GM23338 (cell line): ENCODE measurements around the gene SYT14. TPM values are rescaled to one million over a fixed set of nuclear protein-coding genes. Genes with fewer than 3 reads are reported as not detected.

Experiments used
- ATAC-seq: fragments of 200-7000 bp; cut with Tn5 transposase; 3 replicates; pipeline ENCODE4 v1.9.1; 2020
- DNase-seq: peaks from one replicate; pipeline ENCODE4 v3.0.0-alpha.2; 2015; ENCODE audit warnings: low spot score
- H2AFZ ChIP-seq: fragments of 200-600 bp; sonication (generic); 2 replicates; pipeline ENCODE4 v1.8.0; 2016; ENCODE audit warnings: antibody characterized with exemption, mild to moderate bottlenecking, moderate library complexity
- H3F3A ChIP-seq: fragments of 200-600 bp; sonication (generic); replicated peaks from 2 replicates; pipeline ENCODE4 v1.8.0; 2017; ENCODE audit warnings: antibody characterized with exemption, mixed run types, low read depth
- H3K27ac ChIP-seq: fragments of 200-600 bp; sonication (generic); 2 replicates; pipeline ENCODE4 v1.6.1; 2016; ENCODE audit warnings: low read depth
- H3K27me3 ChIP-seq: fragments of 200-600 bp; sonication (generic); 2 replicates; pipeline ENCODE4 v1.8.0; 2016; ENCODE audit warnings: mild to moderate bottlenecking, mixed run types, moderate library complexity; ENCODE audit not compliant: insufficient read depth
- H3K36me3 ChIP-seq: fragments of 200-600 bp; sonication (generic); 2 replicates; pipeline ENCODE4 v1.8.0; 2016; ENCODE audit warnings: mild to moderate bottlenecking; ENCODE audit not compliant: insufficient read depth
- H3K4me1 ChIP-seq: fragments of 200-600 bp; sonication (generic); 2 replicates; pipeline ENCODE4 v1.8.0; 2016; ENCODE audit warnings: mild to moderate bottlenecking, moderate library complexity; ENCODE audit not compliant: insufficient read depth
- H3K4me2 ChIP-seq: fragments of 200-600 bp; sonication (generic); 2 replicates; pipeline ENCODE4 v1.7.1; 2017; ENCODE audit warnings: mixed run types
- H3K4me3 ChIP-seq: fragments of 200-600 bp; sonication (generic); 2 replicates; pipeline ENCODE4 v1.6.1; 2016; ENCODE audit warnings: mixed run types
- H3K79me2 ChIP-seq: fragments of 200-600 bp; sonication (generic); replicated peaks from 2 replicates; pipeline ENCODE4 v1.8.0; 2017; ENCODE audit warnings: mild to moderate bottlenecking; ENCODE audit not compliant: insufficient read depth
- H3K9me2 ChIP-seq: fragments of 200-600 bp; sonication (generic); 2 replicates; pipeline ENCODE4 v1.8.0; 2017; ENCODE audit not compliant: insufficient read depth
- H4K20me1 ChIP-seq: fragments of 200-600 bp; sonication (generic); replicated peaks from 2 replicates; pipeline ENCODE4 v1.8.0; 2017; ENCODE audit warnings: mild to moderate bottlenecking; ENCODE audit not compliant: insufficient read depth
- H3K27ac Mint-ChIP-seq: 2 replicates; pipeline ENCODE4 v1.8.0; 2020; ENCODE audit warnings: inconsistent platforms, mild to moderate bottlenecking, moderate library complexity, mixed read lengths
- H3K27me3 Mint-ChIP-seq: 3 replicates; pipeline ENCODE4 v1.8.0; 2022; ENCODE audit warnings: low read depth, mild to moderate bottlenecking, moderate library complexity, mixed read lengths, inconsistent platforms; ENCODE audit not compliant: insufficient read depth, poor library complexity
- H3K36me3 Mint-ChIP-seq: 3 replicates; pipeline ENCODE4 v1.8.0; 2021; ENCODE audit warnings: low read depth, mild to moderate bottlenecking, inconsistent platforms, moderate library complexity, mixed read lengths
- H3K4me1 Mint-ChIP-seq: 3 replicates; pipeline ENCODE4 v1.8.0; 2020; ENCODE audit warnings: mild to moderate bottlenecking, inconsistent platforms, mixed read lengths
- H3K4me3 Mint-ChIP-seq: 3 replicates; pipeline ENCODE4 v1.8.0; 2021; ENCODE audit warnings: moderate library complexity, mild to moderate bottlenecking, inconsistent platforms, mixed read lengths
- H3K9me3 Mint-ChIP-seq: 3 replicates; pipeline ENCODE4 v1.8.0; 2020; ENCODE audit warnings: moderate library complexity, mild to moderate bottlenecking, inconsistent platforms, mixed read lengths
- CREB1 ChIP-seq: fragments of 250-450 bp; sonication (Bioruptor Pico); IDR thresholded peaks from 2 replicates; pipeline ENCODE4 v1.5.0; 2020; ENCODE audit warnings: low read depth, mild to moderate bottlenecking, moderate library complexity
- EZH2 ChIP-seq: fragments of 200-600 bp; sonication (generic); IDR thresholded peaks from one replicate; pipeline ENCODE4 v1.8.0; 2017; ENCODE audit warnings: antibody characterized with exemption, mild to moderate bottlenecking, low read depth; ENCODE audit not compliant: unreplicated experiment
- JUNB ChIP-seq: IDR thresholded peaks from one replicate; pipeline ENCODE4 v1.6.1; 2016; ENCODE audit warnings: antibody characterized with exemption; ENCODE audit not compliant: unreplicated experiment
- NANOG ChIP-seq: IDR thresholded peaks from 2 replicates; pipeline ENCODE4 v1.6.1; 2016; ENCODE audit warnings: antibody characterized with exemption, borderline replicate concordance
- POLR2AphosphoS5 ChIP-seq: IDR thresholded peaks from 2 replicates; pipeline ENCODE4 v1.6.1; 2016; ENCODE audit warnings: antibody characterized with exemption, low read depth
- STAT1 ChIP-seq: IDR thresholded peaks from one replicate; pipeline ENCODE4 v1.6.1; 2016; ENCODE audit warnings: antibody characterized with exemption; ENCODE audit not compliant: unreplicated experiment
- ZNF114 ChIP-seq: fragments of 250-450 bp; sonication (Bioruptor Pico); IDR thresholded peaks from 2 replicates; pipeline ENCODE4 v1.5.0; 2020; ENCODE audit warnings: mild to moderate bottlenecking, moderate library complexity
- ZNF331 ChIP-seq: fragments of 250-450 bp; sonication (Bioruptor Pico); IDR thresholded peaks from 2 replicates; pipeline ENCODE4 v1.5.0; 2020; ENCODE audit warnings: low read depth, mild to moderate bottlenecking, moderate library complexity
- polyA plus RNA-seq: library from polyadenylated mRNA; unstranded; fragments of >200 nt; fragmentation: Nextera tagmentation; extraction: Ambion mirVana; gene quantifications from 2 replicates; pipeline ENCODE4 v1.2.1, GENCODE V29; 2016
- total RNA-seq: library from RNA; depleted of rRNA; stranded (reverse); fragments of >200 nt; shearing (Covaris generic); gene quantifications from 2 replicates; pipeline ENCODE4 v1.2.3, GENCODE V29; 2014
- TF ChIP-seq, protein P1 (sequence below): IDR thresholded peaks from one replicate; pipeline ENCODE4 v1.6.1; 2018; ENCODE audit warnings: antibody characterized with exemption; ENCODE audit not compliant: unreplicated experiment
- TF ChIP-seq, protein P2 (sequence below): IDR thresholded peaks from 2 replicates; pipeline ENCODE4 v1.6.1; 2016; ENCODE audit warnings: antibody characterized with exemption
- TF ChIP-seq, protein P3 (sequence below), 2 experiments: fragments of 200-600 bp in 1 of 2; sonication (generic) in 1 of 2; conservative IDR thresholded peaks; 2 replicates each; pipeline versions ENCODE4 v1.5.1 to v1.6.1; 2016 to 2017; ENCODE audit warnings: antibody characterized with exemption in 2 of 2, low read depth in 2 of 2, mild to moderate bottlenecking in 2 of 2, moderate library complexity in 1 of 2

Gene SYT14
- total and polyA plus RNA-seq, 2 experiments from 2014 or later: 5.2 to 22.4 TPM

DNA sequence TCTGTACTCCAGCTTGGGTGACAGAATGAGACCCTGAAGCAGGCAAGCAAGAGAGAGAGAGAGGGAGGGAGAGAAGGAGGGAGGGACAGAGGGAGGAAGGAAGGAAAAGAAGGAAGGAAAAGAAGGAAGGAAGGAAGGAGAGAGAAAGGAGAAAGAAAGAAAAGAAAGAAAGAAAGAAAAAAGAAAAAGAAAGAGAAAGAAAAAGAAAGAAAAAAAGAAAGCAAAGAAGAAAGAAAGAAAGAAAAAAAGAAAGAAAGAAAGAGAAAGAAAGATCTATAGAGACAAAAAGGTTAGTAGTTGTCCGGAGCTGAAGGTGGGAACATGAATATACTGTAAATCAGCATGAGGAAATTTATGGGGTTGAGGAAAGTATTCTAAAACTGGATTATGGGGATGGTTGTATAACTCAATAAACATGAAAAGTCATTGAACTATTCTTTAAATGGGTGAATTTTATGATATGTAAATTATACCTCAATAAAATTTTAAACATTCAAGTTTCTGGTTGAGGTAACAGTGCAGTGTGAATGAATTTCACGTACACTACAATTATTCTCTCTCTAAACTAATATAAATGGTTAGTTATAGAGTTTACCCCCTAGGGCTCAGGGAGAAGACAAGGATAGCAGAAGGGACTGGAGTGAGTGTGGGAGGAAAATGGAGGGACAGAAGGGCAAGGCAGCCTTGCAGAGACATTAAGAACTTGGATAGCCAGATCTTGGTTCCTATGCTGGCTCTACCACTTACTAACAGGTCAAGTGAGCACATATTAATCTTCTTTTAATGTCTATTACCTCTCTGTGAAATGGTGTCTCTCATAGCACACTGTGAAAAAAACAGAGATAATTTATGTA, 269.8 kb downstream of the SYT14 start (continued):
- TF ChIP-seq, protein P1, sequence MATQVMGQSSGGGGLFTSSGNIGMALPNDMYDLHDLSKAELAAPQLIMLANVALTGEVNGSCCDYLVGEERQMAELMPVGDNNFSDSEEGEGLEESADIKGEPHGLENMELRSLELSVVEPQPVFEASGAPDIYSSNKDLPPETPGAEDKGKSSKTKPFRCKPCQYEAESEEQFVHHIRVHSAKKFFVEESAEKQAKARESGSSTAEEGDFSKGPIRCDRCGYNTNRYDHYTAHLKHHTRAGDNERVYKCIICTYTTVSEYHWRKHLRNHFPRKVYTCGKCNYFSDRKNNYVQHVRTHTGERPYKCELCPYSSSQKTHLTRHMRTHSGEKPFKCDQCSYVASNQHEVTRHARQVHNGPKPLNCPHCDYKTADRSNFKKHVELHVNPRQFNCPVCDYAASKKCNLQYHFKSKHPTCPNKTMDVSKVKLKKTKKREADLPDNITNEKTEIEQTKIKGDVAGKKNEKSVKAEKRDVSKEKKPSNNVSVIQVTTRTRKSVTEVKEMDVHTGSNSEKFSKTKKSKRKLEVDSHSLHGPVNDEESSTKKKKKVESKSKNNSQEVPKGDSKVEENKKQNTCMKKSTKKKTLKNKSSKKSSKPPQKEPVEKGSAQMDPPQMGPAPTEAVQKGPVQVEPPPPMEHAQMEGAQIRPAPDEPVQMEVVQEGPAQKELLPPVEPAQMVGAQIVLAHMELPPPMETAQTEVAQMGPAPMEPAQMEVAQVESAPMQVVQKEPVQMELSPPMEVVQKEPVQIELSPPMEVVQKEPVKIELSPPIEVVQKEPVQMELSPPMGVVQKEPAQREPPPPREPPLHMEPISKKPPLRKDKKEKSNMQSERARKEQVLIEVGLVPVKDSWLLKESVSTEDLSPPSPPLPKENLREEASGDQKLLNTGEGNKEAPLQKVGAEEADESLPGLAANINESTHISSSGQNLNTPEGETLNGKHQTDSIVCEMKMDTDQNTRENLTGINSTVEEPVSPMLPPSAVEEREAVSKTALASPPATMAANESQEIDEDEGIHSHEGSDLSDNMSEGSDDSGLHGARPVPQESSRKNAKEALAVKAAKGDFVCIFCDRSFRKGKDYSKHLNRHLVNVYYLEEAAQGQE: no peak
- TF ChIP-seq JUNB: no peak
- no peak for TF ChIP-seq CREB1
- TF ChIP-seq STAT1: no peak
- no peak for TF ChIP-seq EZH2
- no peak for TF ChIP-seq NANOG
- TF ChIP-seq, protein P2, sequence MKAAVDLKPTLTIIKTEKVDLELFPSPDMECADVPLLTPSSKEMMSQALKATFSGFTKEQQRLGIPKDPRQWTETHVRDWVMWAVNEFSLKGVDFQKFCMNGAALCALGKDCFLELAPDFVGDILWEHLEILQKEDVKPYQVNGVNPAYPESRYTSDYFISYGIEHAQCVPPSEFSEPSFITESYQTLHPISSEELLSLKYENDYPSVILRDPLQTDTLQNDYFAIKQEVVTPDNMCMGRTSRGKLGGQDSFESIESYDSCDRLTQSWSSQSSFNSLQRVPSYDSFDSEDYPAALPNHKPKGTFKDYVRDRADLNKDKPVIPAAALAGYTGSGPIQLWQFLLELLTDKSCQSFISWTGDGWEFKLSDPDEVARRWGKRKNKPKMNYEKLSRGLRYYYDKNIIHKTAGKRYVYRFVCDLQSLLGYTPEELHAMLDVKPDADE: no peak
- TF ChIP-seq, protein P3, sequence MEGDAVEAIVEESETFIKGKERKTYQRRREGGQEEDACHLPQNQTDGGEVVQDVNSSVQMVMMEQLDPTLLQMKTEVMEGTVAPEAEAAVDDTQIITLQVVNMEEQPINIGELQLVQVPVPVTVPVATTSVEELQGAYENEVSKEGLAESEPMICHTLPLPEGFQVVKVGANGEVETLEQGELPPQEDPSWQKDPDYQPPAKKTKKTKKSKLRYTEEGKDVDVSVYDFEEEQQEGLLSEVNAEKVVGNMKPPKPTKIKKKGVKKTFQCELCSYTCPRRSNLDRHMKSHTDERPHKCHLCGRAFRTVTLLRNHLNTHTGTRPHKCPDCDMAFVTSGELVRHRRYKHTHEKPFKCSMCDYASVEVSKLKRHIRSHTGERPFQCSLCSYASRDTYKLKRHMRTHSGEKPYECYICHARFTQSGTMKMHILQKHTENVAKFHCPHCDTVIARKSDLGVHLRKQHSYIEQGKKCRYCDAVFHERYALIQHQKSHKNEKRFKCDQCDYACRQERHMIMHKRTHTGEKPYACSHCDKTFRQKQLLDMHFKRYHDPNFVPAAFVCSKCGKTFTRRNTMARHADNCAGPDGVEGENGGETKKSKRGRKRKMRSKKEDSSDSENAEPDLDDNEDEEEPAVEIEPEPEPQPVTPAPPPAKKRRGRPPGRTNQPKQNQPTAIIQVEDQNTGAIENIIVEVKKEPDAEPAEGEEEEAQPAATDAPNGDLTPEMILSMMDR (conservative IDR thresholded peaks at IDR 0.05; ENCODE audit: low read depth in 2 of 2): no peak

DNA sequence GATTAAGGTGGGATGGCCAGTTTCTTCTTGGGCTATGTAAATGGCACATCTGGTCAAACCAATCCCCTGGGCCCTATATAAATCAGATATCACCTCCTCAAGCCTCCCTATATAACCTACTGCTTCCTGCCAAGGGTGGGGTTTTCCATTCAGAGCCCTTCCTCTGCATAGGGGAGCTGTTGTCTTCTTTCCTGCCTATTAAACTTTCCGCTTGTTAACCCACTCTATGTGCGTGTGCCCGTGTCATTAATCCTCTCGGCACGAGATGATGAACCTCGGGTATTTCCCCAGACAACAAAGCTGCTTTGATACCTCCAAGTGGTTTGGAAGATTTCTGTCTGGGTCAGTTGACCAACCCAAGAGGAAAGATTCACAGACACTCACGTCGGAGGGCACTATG, 275.3 kb downstream of the SYT14 start:
- no peak overlapping the region for H3K27ac Mint-ChIP-seq
- DNase-seq (no peak), ATAC-seq (no peak)
- Histone ChIP-seq H3K4me3 (no peak overlapping the region), H3K27ac (no peak overlapping the region), H3K9me2 (no peaks in the 10 kb centered on the region), H4K20me1 (no peaks in the 10 kb centered on the region), H3K27me3 (no peaks in the 10 kb centered on the region), H3F3A (no peaks in the 10 kb centered on the region), H2AFZ (no peak overlapping the region), H3K36me3 (no peaks in the 10 kb centered on the region), H3K4me1 (peaks cover 9% of the 10 kb centered on the region), H3K79me2 (no peaks in the 10 kb centered on the region), H3K4me2 (0 out of 2 replicates have a peak overlapping the region, but pooled peaks have one; percentile 28)
- H3K4me3 Mint-ChIP-seq: no peak overlapping the region
- H3K27me3 Mint-ChIP-seq: no peaks in the 10 kb centered on the region
- H3K9me3 Mint-ChIP-seq: peaks cover 9% of the 10 kb centered on the region; the same call in 2 of the 3 replicates
- peaks cover 12% of the 10 kb centered on the region for H3K4me1 Mint-ChIP-seq
- H3K36me3 Mint-ChIP-seq: no peaks in the 10 kb centered on the region
- no peak for TF ChIP-seq POLR2AphosphoS5
- no peak for TF ChIP-seq NANOG
- TF ChIP-seq, protein P1: no peak
- no peak for TF ChIP-seq ZNF331
- TF ChIP-seq, protein P2: no peak
- TF ChIP-seq ZNF114 (CRISPR knock-in tag): no peak
